Peyer's patch (tissue), 4 donors: Measurements from ENCODE around the gene UNC5A. TPM values are rescaled to one million over a fixed set of nuclear protein-coding genes. Genes with fewer than 3 reads are reported as not detected.

Source experiments
- DNase-seq, 3 donors: peaks; one replicate each; pipeline ENCODE4 v3.0.0-alpha.2; 2017 to 2019
- H3K27ac ChIP-seq, 4 donors: fragments of 200-600 bp; sonication (generic); one replicate each; pipeline ENCODE4 v1.5.1; 2016 to 2019
- H3K27me3 ChIP-seq, 2 donors: fragments of 200-600 bp; sonication (generic); one replicate each; pipeline ENCODE4 v1.5.1; 2019
- H3K36me3 ChIP-seq, 3 donors: fragments of 200-600 bp; sonication (generic); one replicate each; pipeline ENCODE4 v1.5.1; 2016 to 2019
- H3K4me1 ChIP-seq, 4 donors: fragments of 200-600 bp; sonication (generic); one replicate each; pipeline ENCODE4 v1.5.1; 2016 to 2019
- H3K4me3 ChIP-seq, 4 donors: fragments of 200-600 bp; sonication (generic); 1 replicate in 3 of 4; 2 replicates in 1 of 4; pipeline ENCODE4 v1.5.1; 2016 to 2019; ENCODE audit warnings: mild to moderate bottlenecking in 1 of 4
- H3K9me3 ChIP-seq, 4 donors: fragments of 200-600 bp; sonication (generic); one replicate each; pipeline ENCODE4 v1.5.1; 2016 to 2019; ENCODE audit warnings: mild to moderate bottlenecking in 1 of 4
- CTCF ChIP-seq, 6 experiments: fragments of 450-650 bp in 4 of 6; fragments of 200-600 bp in 2 of 6; sonication (generic) in 1 of 6; IDR thresholded peaks; one replicate each; pipeline ENCODE4 v1.5.1; 2017 to 2019; ENCODE audit warnings: antibody characterized with exemption in 6 of 6, mild to moderate bottlenecking in 3 of 6, moderate library complexity in 1 of 6
- POLR2A ChIP-seq, 2 donors: fragments of 450-650 bp; IDR thresholded peaks; one replicate each; pipeline ENCODE4 v1.5.1; 2017; ENCODE audit warnings: antibody characterized with exemption in 2 of 2, mild to moderate bottlenecking in 2 of 2, moderate library complexity in 2 of 2
- total RNA-seq, 4 donors: library from RNA; depleted of rRNA; stranded (reverse); fragments of >200 nt; gene quantifications; one replicate each; pipeline ENCODE4 v1.1.0, GENCODE V29; 2016

Gene UNC5A
- total RNA-seq, 4 donors from 2014 or later, result 0.18 TPM; not detected in 3

DNA sequence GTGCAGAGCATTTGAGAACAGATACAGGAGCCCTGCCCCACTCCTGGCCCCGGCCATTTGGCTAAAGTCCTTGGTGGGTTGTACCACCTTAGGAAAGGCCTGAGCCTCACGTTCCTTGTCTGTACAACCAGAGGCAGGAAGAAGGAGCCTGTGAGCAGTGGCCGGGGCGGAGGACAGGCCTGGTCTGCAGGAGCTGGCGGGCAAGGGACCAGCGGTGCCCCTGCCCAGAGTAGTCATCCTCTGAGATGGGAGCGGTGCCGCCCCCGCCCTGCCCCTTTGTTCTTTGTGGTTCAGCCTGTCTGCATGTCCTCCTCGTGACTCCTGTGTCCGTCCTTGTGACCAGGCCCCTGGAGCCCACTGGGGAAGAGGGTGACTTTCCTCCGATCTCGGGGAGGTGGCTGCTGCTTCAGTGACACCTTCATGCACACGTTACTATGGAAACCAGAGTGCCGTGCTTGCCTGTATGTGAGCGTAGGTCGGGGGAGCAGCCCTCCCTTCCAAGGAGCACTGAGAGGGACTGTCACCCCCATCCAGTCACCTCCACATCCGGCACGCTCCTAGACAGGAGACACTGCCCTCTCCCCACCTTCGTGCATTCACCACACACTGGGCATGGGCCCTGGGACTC lies 42.9 kb downstream of the UNC5A start:
- Histone ChIP-seq H3K4me3 (no peak overlapping the region), H3K27ac (no peak overlapping the region), H3K9me3 (no peaks in the 10 kb centered on the region), H3K36me3 (no peaks in the 10 kb centered on the region), H3K4me1 (no peaks in the 10 kb centered on the region), H3K27me3 (no peaks in the 10 kb centered on the region)
- no peak for DNase-seq
- no peak for TF ChIP-seq CTCF (IDR thresholded peaks at IDR 0.05)
- TF ChIP-seq POLR2A (IDR thresholded peaks at IDR 0.05), result no peak

- no peaks in the 10 kb centered on the region for H3K36me3 ChIP-seq
- no peak overlapping the region for H3K27ac ChIP-seq
- H3K27me3 ChIP-seq, result no peaks in the 10 kb centered on the region
- no peak for DNase-seq
- H3K4me3 ChIP-seq, result no peak overlapping the region
- TF ChIP-seq CTCF (IDR thresholded peaks at IDR 0.05), result no peak
- no peak for TF ChIP-seq POLR2A (IDR thresholded peaks at IDR 0.05)
- H3K4me1 ChIP-seq, result no peaks in the 10 kb centered on the region
- no peaks in the 10 kb centered on the region for H3K9me3 ChIP-seq
Observed at GRCh38 chr5:176854164-176854563, 43.8 kb downstream of the UNC5A start.

DNA sequence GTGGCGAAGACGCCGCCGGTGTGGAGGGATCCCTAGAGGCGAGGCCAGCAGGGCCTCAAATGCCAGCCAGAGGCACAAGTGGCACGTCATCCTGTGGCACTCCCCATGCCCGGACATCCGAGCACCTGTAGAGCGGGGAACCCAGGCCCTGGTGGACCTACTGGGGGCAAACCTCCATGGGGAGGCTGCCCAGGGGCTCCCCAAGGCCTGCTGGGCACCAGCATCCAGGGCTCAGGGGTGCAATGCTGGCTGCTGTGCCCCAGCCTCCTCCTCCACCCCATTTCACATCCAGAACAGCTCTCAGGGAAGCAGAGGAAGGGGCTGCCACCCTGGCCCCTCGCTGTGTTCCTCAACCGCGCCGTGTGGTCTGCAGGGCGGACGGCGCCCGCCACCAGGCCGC lies 45.2 kb downstream of the UNC5A start:
- no peak for TF ChIP-seq CTCF (IDR thresholded peaks at IDR 0.05)
- no peak for TF ChIP-seq POLR2A (IDR thresholded peaks at IDR 0.05)
- H3K27me3 ChIP-seq, result no peaks in the 10 kb centered on the region

GRCh38 chr5:176856746-176857145 lies 46.4 kb downstream of the UNC5A start:
- no peaks in the 10 kb centered on the region for H3K27me3 ChIP-seq
- H3K36me3 ChIP-seq, result no peaks in the 10 kb centered on the region
- no peak for DNase-seq
- H3K9me3 ChIP-seq, result no peaks in the 10 kb centered on the region
- no peak overlapping the region for H3K27ac ChIP-seq
- H3K4me3 ChIP-seq, result no peak overlapping the region
- H3K4me1 ChIP-seq, result no peaks in the 10 kb centered on the region
- TF ChIP-seq POLR2A (IDR thresholded peaks at IDR 0.05) (no peak), CTCF (IDR thresholded peaks at IDR 0.05) (no peak)

More for the DNA sequence above, 45.2 kb downstream of the UNC5A start:
- H3K4me1 ChIP-seq, result no peaks in the 10 kb centered on the region
- DNase-seq, result no peak
- no peak overlapping the region for H3K27ac ChIP-seq
- H3K4me3 ChIP-seq, result no peak overlapping the region
- no peaks in the 10 kb centered on the region for H3K9me3 ChIP-seq
- no peaks in the 10 kb centered on the region for H3K36me3 ChIP-seq

DNA sequence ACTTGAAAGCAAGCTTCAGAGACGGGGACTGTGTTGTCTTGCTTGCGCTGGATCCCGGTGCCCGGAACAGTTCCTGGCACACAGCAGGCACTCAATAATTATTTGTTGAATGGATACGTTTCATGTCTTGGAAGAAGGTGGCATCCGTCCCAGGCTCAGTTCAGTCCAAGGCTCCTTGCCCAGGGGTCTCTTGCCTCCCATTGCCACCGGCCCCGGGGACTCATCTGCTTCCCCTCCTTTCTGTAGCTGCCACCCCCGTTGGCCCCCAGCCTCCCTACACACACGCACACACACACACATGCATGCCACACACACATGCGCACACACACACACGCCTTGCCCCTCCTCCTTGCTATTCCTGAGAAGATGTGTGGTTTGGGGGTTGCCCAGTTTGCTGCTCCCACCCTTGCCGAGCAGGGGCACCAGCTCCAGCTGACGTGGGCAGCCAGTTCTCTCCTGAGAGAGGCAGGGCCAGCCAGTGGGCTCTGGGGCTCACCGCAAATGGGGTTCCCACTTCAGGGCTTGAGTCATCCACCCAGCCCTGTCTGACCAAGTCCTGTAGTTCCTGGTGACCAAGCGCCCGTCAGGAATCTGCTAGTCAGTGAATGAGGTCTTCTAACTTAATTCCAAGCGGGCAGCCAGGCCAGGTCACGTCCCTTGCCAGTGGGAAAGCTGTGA lies 47.0 kb downstream of the UNC5A start:
- TF ChIP-seq POLR2A (IDR thresholded peaks at IDR 0.05), result no peak
- no peak overlapping the region for H3K27ac ChIP-seq
- DNase-seq, result no peak
- H3K4me1 ChIP-seq, result no peaks in the 10 kb centered on the region
- H3K4me3 ChIP-seq, result no peak overlapping the region
- no peaks in the 10 kb centered on the region for H3K36me3 ChIP-seq
- no peaks in the 10 kb centered on the region for H3K9me3 ChIP-seq
- peaks cover 0 to 3% of the 10 kb centered on the region in 2 donors for H3K27me3 ChIP-seq

DNA sequence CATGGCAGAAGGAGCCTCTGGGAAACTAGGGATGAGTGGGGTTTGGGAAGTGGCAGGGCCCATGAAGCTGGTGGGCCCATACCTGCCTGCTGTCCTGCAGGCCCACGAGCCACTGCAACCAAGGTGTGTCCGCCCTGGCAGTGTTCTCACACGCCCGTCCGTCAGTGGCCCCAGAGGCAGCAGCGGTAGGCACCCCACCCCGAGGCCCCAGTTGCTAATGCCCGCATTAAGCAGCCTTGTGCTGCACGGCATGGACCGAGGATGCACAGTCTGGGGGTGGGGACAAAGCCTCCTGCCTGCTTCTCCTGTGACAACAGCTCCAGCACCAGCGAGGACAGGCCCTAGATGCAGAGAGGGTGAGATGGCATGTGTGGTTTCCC lies 47.5 kb downstream of the UNC5A start:
- TF ChIP-seq POLR2A (IDR thresholded peaks at IDR 0.05) (no peak), CTCF (IDR thresholded peaks at IDR 0.05) (no peak)
- H3K27ac ChIP-seq, result no peak overlapping the region
- no peaks in the 10 kb centered on the region for H3K9me3 ChIP-seq
- peaks cover 0 to 6% of the 10 kb centered on the region in 2 donors for H3K27me3 ChIP-seq
- DNase-seq, result no peak
- H3K4me1 ChIP-seq, result no peaks in the 10 kb centered on the region
- no peaks in the 10 kb centered on the region for H3K36me3 ChIP-seq
- H3K4me3 ChIP-seq, result no peak overlapping the region
